GM23338 (cell line): ENCODE results near the gene TSACC. TPM values are rescaled to one million over a fixed set of nuclear protein-coding genes. Genes with fewer than 3 reads are reported as not detected.

Source experiments
- ATAC-seq: fragments of 200-7000 bp; cut with Tn5 transposase; 3 replicates; pipeline ENCODE4 v1.9.1; 2020
- DNase-seq: peaks from one replicate; pipeline ENCODE4 v3.0.0-alpha.2; 2015; ENCODE audit warnings: low spot score
- H2AFZ ChIP-seq: fragments of 200-600 bp; sonication (generic); 2 replicates; pipeline ENCODE4 v1.8.0; 2016; ENCODE audit warnings: antibody characterized with exemption, mild to moderate bottlenecking, moderate library complexity
- H3F3A ChIP-seq: fragments of 200-600 bp; sonication (generic); replicated peaks from 2 replicates; pipeline ENCODE4 v1.8.0; 2017; ENCODE audit warnings: antibody characterized with exemption, mixed run types, low read depth
- H3K27ac ChIP-seq: fragments of 200-600 bp; sonication (generic); 2 replicates; pipeline ENCODE4 v1.6.1; 2016; ENCODE audit warnings: low read depth
- H3K27me3 ChIP-seq: fragments of 200-600 bp; sonication (generic); 2 replicates; pipeline ENCODE4 v1.8.0; 2016; ENCODE audit warnings: mild to moderate bottlenecking, mixed run types, moderate library complexity; ENCODE audit not compliant: insufficient read depth
- H3K36me3 ChIP-seq: fragments of 200-600 bp; sonication (generic); 2 replicates; pipeline ENCODE4 v1.8.0; 2016; ENCODE audit warnings: mild to moderate bottlenecking; ENCODE audit not compliant: insufficient read depth
- H3K4me1 ChIP-seq: fragments of 200-600 bp; sonication (generic); 2 replicates; pipeline ENCODE4 v1.8.0; 2016; ENCODE audit warnings: mild to moderate bottlenecking, moderate library complexity; ENCODE audit not compliant: insufficient read depth
- H3K4me2 ChIP-seq: fragments of 200-600 bp; sonication (generic); 2 replicates; pipeline ENCODE4 v1.7.1; 2017; ENCODE audit warnings: mixed run types
- H3K4me3 ChIP-seq: fragments of 200-600 bp; sonication (generic); 2 replicates; pipeline ENCODE4 v1.6.1; 2016; ENCODE audit warnings: mixed run types
- H3K79me2 ChIP-seq: fragments of 200-600 bp; sonication (generic); replicated peaks from 2 replicates; pipeline ENCODE4 v1.8.0; 2017; ENCODE audit warnings: mild to moderate bottlenecking; ENCODE audit not compliant: insufficient read depth
- H3K9me2 ChIP-seq: fragments of 200-600 bp; sonication (generic); 2 replicates; pipeline ENCODE4 v1.8.0; 2017; ENCODE audit not compliant: insufficient read depth
- H4K20me1 ChIP-seq: fragments of 200-600 bp; sonication (generic); replicated peaks from 2 replicates; pipeline ENCODE4 v1.8.0; 2017; ENCODE audit warnings: mild to moderate bottlenecking; ENCODE audit not compliant: insufficient read depth
- H3K27ac Mint-ChIP-seq: 2 replicates; pipeline ENCODE4 v1.8.0; 2020; ENCODE audit warnings: inconsistent platforms, mild to moderate bottlenecking, moderate library complexity, mixed read lengths
- H3K27me3 Mint-ChIP-seq: 3 replicates; pipeline ENCODE4 v1.8.0; 2022; ENCODE audit warnings: low read depth, mild to moderate bottlenecking, moderate library complexity, mixed read lengths, inconsistent platforms; ENCODE audit not compliant: insufficient read depth, poor library complexity
- H3K36me3 Mint-ChIP-seq: 3 replicates; pipeline ENCODE4 v1.8.0; 2021; ENCODE audit warnings: low read depth, mild to moderate bottlenecking, inconsistent platforms, moderate library complexity, mixed read lengths
- H3K4me1 Mint-ChIP-seq: 3 replicates; pipeline ENCODE4 v1.8.0; 2020; ENCODE audit warnings: mild to moderate bottlenecking, inconsistent platforms, mixed read lengths
- H3K4me3 Mint-ChIP-seq: 3 replicates; pipeline ENCODE4 v1.8.0; 2021; ENCODE audit warnings: moderate library complexity, mild to moderate bottlenecking, inconsistent platforms, mixed read lengths
- H3K9me3 Mint-ChIP-seq: 3 replicates; pipeline ENCODE4 v1.8.0; 2020; ENCODE audit warnings: moderate library complexity, mild to moderate bottlenecking, inconsistent platforms, mixed read lengths
- STAT1 ChIP-seq: IDR thresholded peaks from one replicate; pipeline ENCODE4 v1.6.1; 2016; ENCODE audit warnings: antibody characterized with exemption; ENCODE audit not compliant: unreplicated experiment
- ZNF114 ChIP-seq: fragments of 250-450 bp; sonication (Bioruptor Pico); IDR thresholded peaks from 2 replicates; pipeline ENCODE4 v1.5.0; 2020; ENCODE audit warnings: mild to moderate bottlenecking, moderate library complexity
- polyA plus RNA-seq: library from polyadenylated mRNA; unstranded; fragments of >200 nt; fragmentation: Nextera tagmentation; extraction: Ambion mirVana; gene quantifications from 2 replicates; pipeline ENCODE4 v1.2.1, GENCODE V29; 2016
- total RNA-seq: library from RNA; depleted of rRNA; stranded (reverse); fragments of >200 nt; shearing (Covaris generic); gene quantifications from 2 replicates; pipeline ENCODE4 v1.2.3, GENCODE V29; 2014
- TF ChIP-seq, protein P1 (sequence below): fragments of 250-450 bp; sonication (Bioruptor Pico); IDR thresholded peaks from 2 replicates; pipeline ENCODE4 v1.5.0; 2020; ENCODE audit warnings: mild to moderate bottlenecking, moderate library complexity
- TF ChIP-seq, protein P2 (sequence below), 2 experiments: fragments of 200-600 bp in 1 of 2; sonication (generic) in 1 of 2; conservative IDR thresholded peaks; 2 replicates each; pipeline versions ENCODE4 v1.5.1 to v1.6.1; 2016 to 2017; ENCODE audit warnings: antibody characterized with exemption in 2 of 2, low read depth in 2 of 2, mild to moderate bottlenecking in 2 of 2, moderate library complexity in 1 of 2

Gene TSACC
- total and polyA plus RNA-seq, 2 experiments from 2014 or later = 2.5 to 9.8 TPM

DNA sequence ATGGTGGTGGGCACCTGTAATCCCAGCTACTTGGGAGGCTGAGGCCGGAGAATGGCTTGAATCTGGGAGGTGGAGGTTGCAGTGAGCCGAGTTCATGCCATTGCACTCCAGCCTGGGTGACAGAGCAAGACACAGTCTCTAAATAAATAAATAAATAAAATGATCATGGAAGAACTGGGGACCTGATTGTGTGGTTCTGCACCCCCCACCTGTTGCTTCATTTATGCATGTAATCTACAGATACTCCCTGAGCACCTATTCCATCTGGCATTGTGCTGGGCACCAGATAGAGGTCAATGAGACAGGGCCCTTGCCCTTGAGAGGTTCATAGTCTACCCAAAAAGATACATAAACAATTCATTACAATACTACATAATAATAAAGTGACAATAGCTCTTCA, 19.7 kb downstream of the TSACC start:
- H3K27ac ChIP-seq = no peak overlapping the region
- DNase-seq = no peak
- no peaks in the 10 kb centered on the region for H3K27me3 Mint-ChIP-seq
- H3K27me3 ChIP-seq = no peaks in the 10 kb centered on the region
- 0 out of 3 replicates have a peak, but pooled peaks cover 3% of the 10 kb centered on the region for H3K9me3 Mint-ChIP-seq
- H3K4me1 Mint-ChIP-seq = peaks cover 14% of the 10 kb centered on the region
- no peaks in the 10 kb centered on the region for H4K20me1 ChIP-seq
- H3K9me2 ChIP-seq = no peaks in the 10 kb centered on the region
- H2AFZ ChIP-seq = no peak overlapping the region
- no peak for ATAC-seq
- H3K4me3 ChIP-seq = no peak overlapping the region
- no peak overlapping the region for H3K4me2 ChIP-seq
- H3K27ac Mint-ChIP-seq = no peak overlapping the region
- H3K79me2 ChIP-seq = no peaks in the 10 kb centered on the region
- no peak overlapping the region for H3K4me3 Mint-ChIP-seq
- TF ChIP-seq STAT1 (no peak), ZNF114 (CRISPR knock-in tag) (no peak)
- TF ChIP-seq, protein P1, sequence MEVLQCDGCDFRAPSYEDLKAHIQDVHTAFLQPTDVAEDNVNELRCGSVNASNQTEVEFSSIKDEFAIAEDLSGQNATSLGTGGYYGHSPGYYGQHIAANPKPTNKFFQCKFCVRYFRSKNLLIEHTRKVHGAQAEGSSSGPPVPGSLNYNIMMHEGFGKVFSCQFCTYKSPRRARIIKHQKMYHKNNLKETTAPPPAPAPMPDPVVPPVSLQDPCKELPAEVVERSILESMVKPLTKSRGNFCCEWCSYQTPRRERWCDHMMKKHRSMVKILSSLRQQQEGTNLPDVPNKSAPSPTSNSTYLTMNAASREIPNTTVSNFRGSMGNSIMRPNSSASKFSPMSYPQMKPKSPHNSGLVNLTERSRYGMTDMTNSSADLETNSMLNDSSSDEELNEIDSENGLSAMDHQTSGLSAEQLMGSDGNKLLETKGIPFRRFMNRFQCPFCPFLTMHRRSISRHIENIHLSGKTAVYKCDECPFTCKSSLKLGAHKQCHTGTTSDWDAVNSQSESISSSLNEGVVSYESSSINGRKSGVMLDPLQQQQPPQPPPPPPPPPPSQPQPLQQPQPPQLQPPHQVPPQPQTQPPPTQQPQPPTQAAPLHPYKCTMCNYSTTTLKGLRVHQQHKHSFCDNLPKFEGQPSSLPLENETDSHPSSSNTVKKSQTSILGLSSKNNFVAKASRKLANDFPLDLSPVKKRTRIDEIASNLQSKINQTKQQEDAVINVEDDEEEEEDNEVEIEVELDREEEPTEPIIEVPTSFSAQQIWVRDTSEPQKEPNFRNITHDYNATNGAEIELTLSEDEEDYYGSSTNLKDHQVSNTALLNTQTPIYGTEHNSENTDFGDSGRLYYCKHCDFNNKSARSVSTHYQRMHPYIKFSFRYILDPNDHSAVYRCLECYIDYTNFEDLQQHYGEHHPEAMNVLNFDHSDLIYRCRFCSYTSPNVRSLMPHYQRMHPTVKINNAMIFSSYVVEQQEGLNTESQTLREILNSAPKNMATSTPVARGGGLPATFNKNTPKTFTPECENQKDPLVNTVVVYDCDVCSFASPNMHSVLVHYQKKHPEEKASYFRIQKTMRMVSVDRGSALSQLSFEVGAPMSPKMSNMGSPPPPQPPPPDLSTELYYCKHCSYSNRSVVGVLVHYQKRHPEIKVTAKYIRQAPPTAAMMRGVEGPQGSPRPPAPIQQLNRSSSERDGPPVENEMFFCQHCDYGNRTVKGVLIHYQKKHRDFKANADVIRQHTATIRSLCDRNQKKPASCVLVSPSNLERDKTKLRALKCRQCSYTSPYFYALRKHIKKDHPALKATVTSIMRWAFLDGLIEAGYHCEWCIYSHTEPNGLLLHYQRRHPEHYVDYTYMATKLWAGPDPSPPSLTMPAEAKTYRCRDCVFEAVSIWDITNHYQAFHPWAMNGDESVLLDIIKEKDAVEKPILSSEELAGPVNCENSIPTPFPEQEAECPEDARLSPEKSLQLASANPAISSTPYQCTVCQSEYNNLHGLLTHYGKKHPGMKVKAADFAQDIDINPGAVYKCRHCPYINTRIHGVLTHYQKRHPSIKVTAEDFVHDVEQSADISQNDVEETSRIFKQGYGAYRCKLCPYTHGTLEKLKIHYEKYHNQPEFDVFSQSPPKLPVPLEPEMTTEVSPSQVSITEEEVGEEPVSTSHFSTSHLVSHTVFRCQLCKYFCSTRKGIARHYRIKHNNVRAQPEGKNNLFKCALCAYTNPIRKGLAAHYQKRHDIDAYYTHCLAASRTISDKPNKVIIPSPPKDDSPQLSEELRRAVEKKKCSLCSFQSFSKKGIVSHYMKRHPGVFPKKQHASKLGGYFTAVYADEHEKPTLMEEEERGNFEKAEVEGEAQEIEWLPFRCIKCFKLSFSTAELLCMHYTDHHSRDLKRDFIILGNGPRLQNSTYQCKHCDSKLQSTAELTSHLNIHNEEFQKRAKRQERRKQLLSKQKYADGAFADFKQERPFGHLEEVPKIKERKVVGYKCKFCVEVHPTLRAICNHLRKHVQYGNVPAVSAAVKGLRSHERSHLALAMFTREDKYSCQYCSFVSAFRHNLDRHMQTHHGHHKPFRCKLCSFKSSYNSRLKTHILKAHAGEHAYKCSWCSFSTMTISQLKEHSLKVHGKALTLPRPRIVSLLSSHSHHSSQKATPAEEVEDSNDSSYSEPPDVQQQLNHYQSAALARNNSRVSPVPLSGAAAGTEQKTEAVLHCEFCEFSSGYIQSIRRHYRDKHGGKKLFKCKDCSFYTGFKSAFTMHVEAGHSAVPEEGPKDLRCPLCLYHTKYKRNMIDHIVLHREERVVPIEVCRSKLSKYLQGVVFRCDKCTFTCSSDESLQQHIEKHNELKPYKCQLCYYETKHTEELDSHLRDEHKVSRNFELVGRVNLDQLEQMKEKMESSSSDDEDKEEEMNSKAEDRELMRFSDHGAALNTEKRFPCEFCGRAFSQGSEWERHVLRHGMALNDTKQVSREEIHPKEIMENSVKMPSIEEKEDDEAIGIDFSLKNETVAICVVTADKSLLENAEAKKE (CRISPR knock-in tag) = no peak
- TF ChIP-seq, protein P2, sequence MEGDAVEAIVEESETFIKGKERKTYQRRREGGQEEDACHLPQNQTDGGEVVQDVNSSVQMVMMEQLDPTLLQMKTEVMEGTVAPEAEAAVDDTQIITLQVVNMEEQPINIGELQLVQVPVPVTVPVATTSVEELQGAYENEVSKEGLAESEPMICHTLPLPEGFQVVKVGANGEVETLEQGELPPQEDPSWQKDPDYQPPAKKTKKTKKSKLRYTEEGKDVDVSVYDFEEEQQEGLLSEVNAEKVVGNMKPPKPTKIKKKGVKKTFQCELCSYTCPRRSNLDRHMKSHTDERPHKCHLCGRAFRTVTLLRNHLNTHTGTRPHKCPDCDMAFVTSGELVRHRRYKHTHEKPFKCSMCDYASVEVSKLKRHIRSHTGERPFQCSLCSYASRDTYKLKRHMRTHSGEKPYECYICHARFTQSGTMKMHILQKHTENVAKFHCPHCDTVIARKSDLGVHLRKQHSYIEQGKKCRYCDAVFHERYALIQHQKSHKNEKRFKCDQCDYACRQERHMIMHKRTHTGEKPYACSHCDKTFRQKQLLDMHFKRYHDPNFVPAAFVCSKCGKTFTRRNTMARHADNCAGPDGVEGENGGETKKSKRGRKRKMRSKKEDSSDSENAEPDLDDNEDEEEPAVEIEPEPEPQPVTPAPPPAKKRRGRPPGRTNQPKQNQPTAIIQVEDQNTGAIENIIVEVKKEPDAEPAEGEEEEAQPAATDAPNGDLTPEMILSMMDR (conservative IDR thresholded peaks at IDR 0.05; ENCODE audit: low read depth in 2 of 2) = no peak
- no peaks in the 10 kb centered on the region for H3K36me3 Mint-ChIP-seq
- no peaks in the 10 kb centered on the region for H3K36me3 ChIP-seq
- 0 out of 2 replicates have a peak, but pooled peaks cover 4% of the 10 kb centered on the region for H3K4me1 ChIP-seq
- H3F3A ChIP-seq = 0 out of 2 replicates have a peak, but pooled peaks cover 4% of the 10 kb centered on the region
